NT2/D1 (cell line): Measurements from ENCODE around the gene ADAM19.

Experiments
- SUZ12 ChIP-seq: IDR thresholded peaks from 2 replicates; pipeline ENCODE4 v1.6.1; 2011; ENCODE audit not compliant: insufficient read length, insufficient read depth; ENCODE audit errors: extremely low read depth
- YY1 ChIP-seq: IDR thresholded peaks from 2 replicates; pipeline ENCODE4 v1.6.1; 2011; ENCODE audit not compliant: insufficient read length, insufficient read depth
- ZNF274 ChIP-seq: IDR thresholded peaks from 2 replicates; pipeline ENCODE4 v1.6.1; 2011; ENCODE audit warnings: mild to moderate bottlenecking, low read depth, low read length

DNA sequence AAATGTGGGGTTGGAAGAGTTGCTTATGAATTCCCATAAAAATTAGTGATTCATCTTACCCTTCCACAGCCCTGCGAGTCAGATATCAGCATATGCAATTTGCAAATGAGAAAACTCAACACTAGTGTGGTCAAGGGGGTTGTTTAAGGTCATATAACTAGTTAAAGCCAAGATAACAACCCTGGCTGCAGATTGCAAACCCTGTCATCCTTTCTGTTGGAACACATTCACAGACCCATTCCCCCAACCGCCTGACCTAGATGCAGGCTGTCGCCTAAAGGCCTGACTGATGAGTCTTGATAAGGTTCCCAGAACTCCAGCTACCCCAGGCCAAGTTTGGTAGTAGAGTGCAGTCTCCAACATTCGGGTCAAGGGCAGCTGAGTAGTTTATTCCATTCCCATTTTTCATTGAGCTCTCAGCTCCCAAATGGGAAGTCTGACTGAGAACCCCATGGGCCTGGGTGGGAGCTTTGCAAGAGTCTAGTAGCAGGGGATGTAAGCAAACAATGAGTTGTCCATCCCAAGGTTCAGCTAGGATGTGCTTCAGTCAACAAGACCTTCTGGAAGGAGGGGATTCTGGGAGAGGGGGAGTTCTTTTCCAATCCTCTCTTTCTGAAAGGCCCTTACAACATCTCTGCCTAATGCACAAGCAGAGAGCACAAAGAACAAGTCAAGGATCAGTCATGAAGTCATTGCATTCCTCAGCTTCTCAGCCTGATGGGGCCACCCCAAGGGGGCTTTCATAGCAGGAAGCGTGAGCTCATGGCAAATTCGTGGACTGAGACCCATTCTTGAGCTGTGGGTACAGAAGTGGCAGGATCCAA is 40.3 kb downstream of the ADAM19 start:
- TF ChIP-seq ZNF274, result no peak
- no peak for TF ChIP-seq YY1
- no peak for TF ChIP-seq SUZ12
